ENCODE data around the gene IL1B.

The IL1B gene

GRCh38 chr2:112821142-112821541 lies 15.4 kb downstream of the IL1B start:
- Mint-ChIP-seq H3K27ac (no peak overlapping the region), H3K36me3 (ENCODE audit: low read depth) (no peaks in the 10 kb centered on the region), H3K9me3 (no peaks in the 10 kb centered on the region), H3K27me3 (ENCODE audit: low read depth) (peaks cover 29% of the 10 kb centered on the region), H3K4me1 (no peaks in the 10 kb centered on the region), H3K4me3 (no peak overlapping the region)
- TF ChIP-seq CTCF (IDR thresholded peaks at IDR 0.05; ENCODE audit: unreplicated experiment in 3 of 3) = no peak

GRCh38 chr2:112820343-112820742 lies 16.2 kb downstream of the IL1B start:
- TF ChIP-seq CTCF (IDR thresholded peaks at IDR 0.05; ENCODE audit: unreplicated experiment in 3 of 3) = no peak
- H3K4me3 Mint-ChIP-seq = no peak overlapping the region

GRCh38 chr2:112819081-112819480 lies 17.5 kb downstream of the IL1B start:
- Mint-ChIP-seq H3K27me3 (ENCODE audit: low read depth) (peaks cover 21% of the 10 kb centered on the region), H3K36me3 (ENCODE audit: low read depth) (no peaks in the 10 kb centered on the region), H3K27ac (no peak overlapping the region), H3K9me3 (no peaks in the 10 kb centered on the region), H3K4me1 (peaks cover 5% of the 10 kb centered on the region), H3K4me3 (no peak overlapping the region)
- no peak for TF ChIP-seq CTCF (IDR thresholded peaks at IDR 0.05; ENCODE audit: unreplicated experiment in 3 of 3)

More at GRCh38 chr2:112820343-112820742, 16.2 kb downstream of the IL1B start:
- peaks cover 29% of the 10 kb centered on the region for H3K27me3 Mint-ChIP-seq (ENCODE audit: low read depth)
- H3K4me1 Mint-ChIP-seq = no peaks in the 10 kb centered on the region
- no peaks in the 10 kb centered on the region for H3K36me3 Mint-ChIP-seq (ENCODE audit: low read depth)
- no peaks in the 10 kb centered on the region for H3K9me3 Mint-ChIP-seq
- no peak overlapping the region for H3K27ac Mint-ChIP-seq

- Mint-ChIP-seq H3K4me1 (peaks cover 10% of the 10 kb centered on the region), H3K4me3 (no peak overlapping the region), H3K36me3 (ENCODE audit: low read depth) (no peaks in the 10 kb centered on the region), H3K27me3 (ENCODE audit: low read depth) (peaks cover 20% of the 10 kb centered on the region), H3K9me3 (no peaks in the 10 kb centered on the region), H3K27ac (peak overlapping the region in 2 of 3 experiments; percentile 51 to 84)
- TF ChIP-seq CTCF (IDR thresholded peaks at IDR 0.05; ENCODE audit: unreplicated experiment in 3 of 3) = no peak
Measured at GRCh38 chr2:112818094-112818902, 18.3 kb downstream of the IL1B start.

- no peaks in the 10 kb centered on the region for H3K36me3 Mint-ChIP-seq (ENCODE audit: low read depth)
- H3K4me1 Mint-ChIP-seq = peaks cover 21% of the 10 kb centered on the region
- no peak overlapping the region for H3K4me3 Mint-ChIP-seq
- peak overlapping the region in 1 of 3 experiments; percentile 32 for H3K27ac Mint-ChIP-seq
- no peaks in the 10 kb centered on the region for H3K9me3 Mint-ChIP-seq
- no peak for TF ChIP-seq CTCF (IDR thresholded peaks at IDR 0.05; ENCODE audit: unreplicated experiment in 3 of 3)
- peaks cover 15% of the 10 kb centered on the region for H3K27me3 Mint-ChIP-seq (ENCODE audit: low read depth)
Measured at GRCh38 chr2:112817082-112817689, 19.4 kb downstream of the IL1B start.
